WI38 (cell line): Measurements from ENCODE around the gene ZNF804B.

ENCODE experiments used
- H3K4me3 ChIP-seq: 2 replicates; pipeline ENCODE4 v1.5.1; 2011; ENCODE audit warnings: low read depth, mild to moderate bottlenecking, control low read depth, low read length
- TF ChIP-seq, protein P1 (sequence below): IDR thresholded peaks from 2 replicates; pipeline ENCODE4 v1.5.1; 2012; ENCODE audit warnings: low read depth, mild to moderate bottlenecking, control low read depth, low read length

The ZNF804B gene

DNA sequence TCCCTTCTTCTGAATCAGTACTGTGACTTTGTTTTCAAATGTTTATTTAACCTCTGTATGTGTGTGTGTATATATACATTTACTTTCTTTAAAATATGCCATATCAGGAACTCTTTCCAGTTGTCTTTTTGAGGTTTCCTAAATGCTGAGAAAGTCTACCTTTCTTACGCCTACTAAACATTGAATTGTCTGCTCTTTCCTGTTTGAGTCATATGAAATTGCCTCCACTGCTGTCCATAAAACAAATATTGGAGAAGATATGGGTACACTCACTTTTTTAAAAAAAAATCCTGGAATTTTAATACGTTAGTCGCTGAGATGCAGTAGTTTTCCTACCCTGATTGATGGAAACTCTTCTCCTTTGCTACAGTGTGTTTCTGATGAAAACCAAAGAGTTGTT is 334.8 kb downstream of the ZNF804B start:
- no peak overlapping the region for H3K4me3 ChIP-seq
- TF ChIP-seq, protein P1, sequence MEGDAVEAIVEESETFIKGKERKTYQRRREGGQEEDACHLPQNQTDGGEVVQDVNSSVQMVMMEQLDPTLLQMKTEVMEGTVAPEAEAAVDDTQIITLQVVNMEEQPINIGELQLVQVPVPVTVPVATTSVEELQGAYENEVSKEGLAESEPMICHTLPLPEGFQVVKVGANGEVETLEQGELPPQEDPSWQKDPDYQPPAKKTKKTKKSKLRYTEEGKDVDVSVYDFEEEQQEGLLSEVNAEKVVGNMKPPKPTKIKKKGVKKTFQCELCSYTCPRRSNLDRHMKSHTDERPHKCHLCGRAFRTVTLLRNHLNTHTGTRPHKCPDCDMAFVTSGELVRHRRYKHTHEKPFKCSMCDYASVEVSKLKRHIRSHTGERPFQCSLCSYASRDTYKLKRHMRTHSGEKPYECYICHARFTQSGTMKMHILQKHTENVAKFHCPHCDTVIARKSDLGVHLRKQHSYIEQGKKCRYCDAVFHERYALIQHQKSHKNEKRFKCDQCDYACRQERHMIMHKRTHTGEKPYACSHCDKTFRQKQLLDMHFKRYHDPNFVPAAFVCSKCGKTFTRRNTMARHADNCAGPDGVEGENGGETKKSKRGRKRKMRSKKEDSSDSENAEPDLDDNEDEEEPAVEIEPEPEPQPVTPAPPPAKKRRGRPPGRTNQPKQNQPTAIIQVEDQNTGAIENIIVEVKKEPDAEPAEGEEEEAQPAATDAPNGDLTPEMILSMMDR = no peak

DNA sequence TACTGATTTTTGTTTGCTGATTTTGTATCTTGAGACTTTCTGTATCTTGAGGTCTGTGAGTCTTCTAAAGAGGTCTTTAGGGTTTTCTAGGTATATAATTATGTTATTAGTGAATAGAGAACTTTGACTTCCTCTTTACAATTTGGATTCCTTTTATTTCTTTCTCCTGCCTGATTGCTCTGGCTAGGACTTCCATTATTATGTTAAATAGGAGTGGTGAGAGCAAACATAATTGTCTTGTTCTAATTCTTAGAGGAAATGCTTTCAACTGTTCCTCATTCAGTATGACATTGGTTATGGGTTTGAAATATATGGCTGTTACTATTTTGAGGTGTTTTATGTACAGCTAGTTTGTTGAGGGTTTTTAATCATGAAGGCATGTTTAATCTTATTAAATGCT is 344.1 kb downstream of the ZNF804B start:
- no peak overlapping the region for H3K4me3 ChIP-seq
- TF ChIP-seq, protein P1 = no peak

DNA sequence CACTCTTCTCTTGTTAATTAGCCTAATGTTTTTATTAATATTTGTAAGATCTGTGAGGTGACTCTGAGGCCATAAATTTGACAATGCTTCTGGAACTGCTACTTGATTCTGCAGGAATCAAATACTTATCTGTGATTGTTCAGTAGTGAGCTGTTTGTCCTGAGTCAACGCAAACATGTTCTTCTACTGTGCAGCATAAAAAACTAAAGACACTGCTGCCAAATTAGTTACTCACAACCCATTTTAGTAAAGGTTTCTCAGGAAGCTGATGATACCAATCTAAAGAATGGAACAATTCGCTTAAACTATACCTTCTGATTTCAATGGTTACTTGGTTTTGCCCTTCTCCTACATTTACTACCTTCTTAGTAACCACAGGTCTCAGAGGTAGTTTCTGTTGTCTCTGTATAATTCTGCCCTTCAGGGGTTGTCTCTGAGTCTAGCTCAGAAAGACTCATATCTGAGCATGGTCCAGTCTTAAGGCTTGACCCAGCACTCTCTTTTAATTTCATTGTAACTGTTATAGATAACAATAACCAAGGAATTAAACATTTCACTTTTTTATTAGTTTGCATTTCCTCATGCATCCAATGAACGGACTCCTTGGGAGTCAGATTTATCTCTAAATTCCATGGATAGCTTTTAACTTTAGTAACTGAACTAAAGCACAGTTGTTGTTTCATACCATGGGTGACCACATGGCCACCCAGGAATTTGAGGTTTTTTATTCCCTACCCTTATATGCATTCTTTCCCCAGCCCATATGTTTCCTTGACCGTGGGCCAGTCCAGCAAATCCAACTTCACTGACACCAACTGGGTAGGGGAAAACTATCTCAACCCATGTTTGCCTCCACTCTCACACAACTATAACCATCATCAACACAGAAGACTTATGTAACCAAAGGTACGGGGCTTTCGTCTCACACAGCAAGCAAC is 345.5 kb downstream of the ZNF804B start:
- TF ChIP-seq, protein P1 = no peak
- no peak overlapping the region for H3K4me3 ChIP-seq

DNA sequence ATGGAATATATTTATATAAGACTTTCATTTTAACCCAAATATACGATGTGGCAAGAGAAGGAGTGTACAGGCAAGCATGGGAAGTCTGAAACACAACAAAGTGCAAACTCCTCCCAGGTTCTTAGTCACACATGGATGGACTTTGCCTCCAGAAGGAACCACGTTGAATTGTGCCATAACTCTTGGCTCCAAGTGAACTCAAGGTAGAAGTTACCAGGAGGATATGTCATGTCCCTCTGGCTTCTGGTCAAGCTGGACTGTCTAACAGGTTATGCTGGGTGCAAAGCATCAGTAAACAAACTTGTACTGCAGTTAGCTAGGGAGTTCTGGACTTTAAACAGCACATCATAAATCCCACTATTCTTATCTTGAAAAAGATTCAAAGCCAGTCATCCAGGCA is 364.4 kb downstream of the ZNF804B start:
- no peak overlapping the region for H3K4me3 ChIP-seq
- TF ChIP-seq, protein P1 = no peak

DNA sequence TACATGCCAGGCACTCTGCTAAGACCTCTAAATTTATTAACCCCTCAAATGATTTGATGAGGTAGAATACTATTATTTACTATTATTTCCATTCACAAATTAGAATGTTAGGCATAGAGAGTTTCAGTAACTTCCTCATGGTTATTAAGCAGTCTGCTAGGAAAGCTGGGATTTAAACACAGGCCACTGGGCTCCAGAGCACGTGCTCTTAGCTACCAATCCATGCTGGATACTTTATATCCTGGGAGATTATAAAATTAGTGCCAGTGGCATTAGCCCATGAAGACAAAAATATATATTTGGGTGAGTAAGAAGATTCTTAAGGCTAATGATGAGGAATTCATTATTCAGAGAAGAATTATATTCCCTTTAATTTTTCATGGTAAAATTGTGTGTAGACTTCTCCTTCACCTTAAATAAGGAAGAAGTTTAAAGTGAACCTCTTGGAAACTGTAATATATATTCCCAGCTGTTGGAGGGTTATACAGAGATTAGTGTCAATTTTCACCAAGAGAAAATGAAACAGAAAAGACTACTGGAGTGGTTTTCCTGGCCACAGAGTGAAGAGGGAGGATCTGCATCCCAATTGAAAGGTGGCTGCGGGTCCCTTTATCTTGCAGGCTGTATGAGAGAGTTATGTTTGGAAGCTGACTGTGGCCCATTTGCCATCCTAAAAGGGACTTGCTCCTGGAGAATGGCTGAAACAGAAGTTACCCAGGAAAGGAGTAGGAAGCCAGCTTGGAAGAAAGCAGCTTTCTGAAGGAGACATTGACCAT is 370.3 kb downstream of the ZNF804B start:
- H3K4me3 ChIP-seq = no peak overlapping the region
- TF ChIP-seq, protein P1 = no peak

DNA sequence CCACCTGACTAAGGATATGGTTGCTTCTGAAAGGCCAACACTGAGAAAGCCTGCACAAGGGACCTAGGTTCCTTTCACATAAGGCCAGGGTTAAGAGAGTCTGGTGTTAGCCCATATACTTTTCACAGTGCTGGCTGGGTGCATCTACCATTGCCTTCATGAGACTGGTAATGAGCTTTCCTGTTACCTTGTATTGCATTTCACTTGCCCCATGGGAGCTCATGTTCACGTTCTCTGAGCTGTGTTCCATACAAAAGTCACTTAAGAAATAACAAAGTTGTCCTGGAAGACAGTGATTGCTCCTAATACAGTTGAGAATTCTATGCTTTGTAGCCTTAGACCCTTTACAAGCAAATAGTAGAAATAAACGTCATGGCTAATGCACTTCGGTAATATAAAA is 373.9 kb downstream of the ZNF804B start:
- TF ChIP-seq, protein P1 = no peak
- no peak overlapping the region for H3K4me3 ChIP-seq

DNA sequence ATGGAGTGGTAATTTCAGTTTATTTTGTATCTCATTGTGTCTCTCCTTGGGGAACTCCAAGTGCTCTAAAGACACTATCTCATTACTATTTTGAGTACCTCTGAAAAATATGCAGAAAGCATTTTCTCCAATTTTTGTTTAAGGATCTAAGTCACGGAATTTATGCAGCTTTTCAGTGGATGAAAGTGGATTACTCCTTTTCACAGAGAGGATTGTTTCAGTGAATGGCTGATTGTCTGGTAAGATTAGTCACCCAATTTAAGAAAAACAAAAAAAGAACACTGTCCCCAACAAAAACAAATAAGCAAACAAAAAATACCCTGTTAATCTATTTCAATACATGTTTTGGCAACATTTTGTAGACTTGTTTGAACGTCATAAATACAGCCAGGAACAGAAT is 374.3 kb downstream of the ZNF804B start:
- no peak overlapping the region for H3K4me3 ChIP-seq
- TF ChIP-seq, protein P1 = no peak
